ENCODE data around the gene SFSWAP. TPM values are rescaled to one million over a fixed set of nuclear protein-coding genes. Genes with fewer than 3 reads are reported as not detected.

Gene SFSWAP
- total RNA-seq, 1 donor from 2014 or later: 58.1 TPM

Other genes starting within 250 kb of the SFSWAP start
- 0.23 TPM in 1 of 2 replicates, not detected in the other for gene MMP17, start 117.3 kb downstream of the SFSWAP start, total RNA-seq
- 21.3 and 24.1 TPM in 2 replicates for gene ULK1, start 183.5 kb downstream of the SFSWAP start, total RNA-seq
- gene PUS1, start 218.2 kb downstream of the SFSWAP start, total RNA-seq: 68.3 and 69.5 TPM in 2 replicates
- 56.4 and 58.6 TPM in 2 replicates for gene EP400, start 238.9 kb downstream of the SFSWAP start, total RNA-seq